Stimulated activated CD8-positive, alpha-beta memory T cell treated with anti-CD3 and anti-CD28 coated beads, Interleukin-12 subunit alpha, Interleukin-12 subunit beta, amount 100 ng/mL, for 24 hours (primary cell): ENCODE measurements around the gene SDCCAG8.

Experiments
- DNase-seq: peaks from one replicate; pipeline ENCODE4 v3.0.0-alpha.2; 2020; ENCODE audit errors: extremely low read depth

The SDCCAG8 gene

DNA sequence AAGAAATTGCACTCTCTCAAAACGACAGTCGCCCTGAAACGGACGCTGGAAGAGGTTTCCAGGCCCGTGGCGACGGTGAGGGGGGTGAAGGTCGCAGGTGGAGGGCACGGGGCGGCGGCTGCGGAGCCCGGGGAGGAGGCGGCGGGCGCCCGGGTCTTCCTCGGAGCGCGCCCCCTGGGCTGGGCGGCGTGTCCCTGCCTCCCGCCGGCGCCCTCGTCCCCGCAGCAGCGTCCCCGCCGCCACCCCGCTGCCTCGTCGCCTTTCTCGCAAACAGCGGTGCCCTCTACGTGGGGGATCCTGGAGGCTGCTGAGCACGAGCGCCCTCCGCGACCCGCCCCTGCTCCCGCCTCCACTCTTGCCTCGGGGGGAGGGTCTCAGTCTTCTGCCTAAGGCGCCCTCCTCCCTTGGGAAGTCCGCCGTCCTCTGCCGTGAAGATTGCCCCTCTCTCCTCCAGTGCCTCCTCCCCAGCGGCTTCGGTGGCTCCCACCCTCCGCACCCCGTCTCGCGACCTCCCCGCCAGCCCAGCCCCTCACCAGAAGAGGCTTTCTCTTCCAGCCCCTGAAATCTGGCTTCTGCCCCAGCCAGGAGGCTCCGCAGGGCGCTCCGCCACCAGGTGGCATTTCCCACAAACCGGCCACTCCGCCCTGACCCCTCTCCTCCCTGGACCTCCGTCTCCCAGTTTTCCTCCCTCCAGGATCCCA, 227.4 kb downstream of the SDCCAG8 start:
- DNase-seq = no peak

DNA sequence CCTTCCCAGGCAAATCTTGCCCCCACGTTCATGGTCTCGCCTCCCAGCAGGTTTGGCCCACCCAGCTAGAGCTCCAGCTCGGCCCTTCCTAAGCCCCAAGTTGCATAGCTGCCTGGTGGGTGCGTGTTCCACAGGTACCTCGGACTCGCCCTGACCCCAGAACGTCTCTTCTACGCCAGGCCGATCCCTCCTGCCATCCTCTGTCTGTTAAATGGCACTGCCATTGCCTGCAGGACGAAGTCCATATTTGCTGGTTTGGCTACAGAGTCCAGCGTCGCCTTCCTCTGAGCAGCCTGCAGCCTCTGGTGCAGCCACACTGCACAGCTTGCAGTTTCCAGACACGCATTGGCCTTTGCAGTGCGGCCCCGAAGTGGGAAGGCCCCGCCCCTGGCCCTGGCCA, 228.1 kb downstream of the SDCCAG8 start:
- DNase-seq = no peak

DNA sequence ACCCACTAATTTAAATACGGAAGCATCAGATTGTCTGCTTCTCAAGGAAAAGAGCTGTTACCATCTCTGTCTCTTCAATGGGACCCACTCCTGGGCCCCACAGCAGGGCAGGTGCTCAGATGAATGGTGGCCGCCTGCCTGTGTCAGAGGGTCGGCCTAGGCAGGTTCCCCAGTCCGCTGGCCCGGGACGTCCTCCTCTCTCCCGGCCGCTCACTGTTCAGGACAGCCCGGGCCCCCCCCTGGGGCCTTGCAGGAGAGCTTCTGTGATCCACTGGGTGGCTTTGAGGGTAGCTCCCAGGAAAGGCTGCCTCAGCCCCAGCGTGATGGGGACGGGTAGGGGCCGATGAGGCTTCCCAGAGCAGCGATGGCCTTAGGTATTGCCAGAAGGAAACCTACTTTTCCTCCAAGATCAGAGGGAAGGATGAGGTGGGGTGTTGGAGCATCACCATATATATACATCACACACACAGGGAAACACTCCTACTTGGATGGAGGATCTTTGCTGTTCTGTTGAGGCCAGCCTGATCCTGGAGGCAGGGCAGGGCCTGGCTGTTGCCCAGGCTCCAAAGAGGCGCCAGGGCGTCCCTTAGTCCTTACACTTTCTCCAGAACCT, 231.3 kb downstream of the SDCCAG8 start:
- DNase-seq = no peak

DNA sequence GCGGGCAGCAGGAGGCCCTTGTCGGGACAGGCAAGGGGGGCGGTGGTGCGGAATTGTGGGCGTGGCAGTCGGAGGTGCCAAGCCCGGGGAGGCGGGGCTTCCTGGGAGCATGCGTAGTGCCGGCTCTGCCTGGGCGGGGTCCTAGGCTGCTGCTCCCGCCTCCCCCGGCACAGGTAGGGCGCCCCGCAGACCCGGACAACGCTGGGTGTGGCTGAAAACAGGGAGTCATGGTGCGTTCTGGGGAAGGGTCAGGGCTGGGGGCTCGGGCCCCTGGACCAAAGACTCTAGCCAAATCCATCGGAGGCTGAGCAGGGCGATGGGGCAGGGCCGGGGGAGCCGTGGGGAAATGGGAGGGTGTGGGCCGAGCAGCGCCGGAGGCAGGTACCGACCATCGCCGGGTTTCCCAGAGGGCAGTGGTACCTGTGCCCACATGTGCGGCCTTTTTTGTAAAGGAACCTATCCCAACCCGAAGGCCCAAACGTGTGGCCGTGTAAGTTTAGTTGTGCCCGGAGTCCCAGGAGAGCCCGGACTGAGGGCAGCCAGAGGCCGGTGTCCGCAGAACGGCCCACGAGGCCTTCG, 231.9 kb downstream of the SDCCAG8 start:
- no peak for DNase-seq

DNA sequence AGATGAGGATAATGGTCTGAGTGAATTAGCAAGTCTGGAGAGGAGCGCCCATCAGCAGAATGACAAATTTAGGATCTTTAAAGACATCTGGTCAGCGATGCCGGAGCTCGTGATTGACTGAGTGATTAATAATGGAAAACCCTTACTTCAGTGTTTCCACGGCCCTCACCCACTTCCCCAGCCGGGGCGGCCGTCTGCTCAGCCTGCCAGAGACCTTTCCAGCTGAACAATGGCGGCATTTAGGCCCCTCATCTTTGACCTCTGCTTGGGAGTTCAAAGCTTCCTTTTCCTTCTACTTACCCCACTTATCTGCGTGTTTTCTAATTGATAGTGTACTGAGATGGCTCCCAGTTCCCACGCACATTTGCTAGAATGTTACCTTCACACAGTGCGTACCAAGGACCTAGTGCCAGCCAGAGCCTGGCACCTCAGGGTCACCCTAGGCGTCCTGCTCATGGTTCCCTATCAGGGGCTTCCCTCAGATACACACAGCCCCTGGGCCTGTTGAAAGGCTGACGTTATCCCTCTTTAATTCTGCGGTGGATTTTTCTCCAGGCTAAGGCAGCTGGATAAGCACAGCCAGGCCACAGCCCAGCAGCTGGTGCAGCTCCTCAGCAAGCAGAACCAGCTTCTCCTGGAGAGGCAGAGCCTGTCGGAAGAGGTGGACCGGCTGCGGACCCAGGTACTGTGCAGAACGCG, 232.8 kb downstream of the SDCCAG8 start:
- no peak for DNase-seq

DNA sequence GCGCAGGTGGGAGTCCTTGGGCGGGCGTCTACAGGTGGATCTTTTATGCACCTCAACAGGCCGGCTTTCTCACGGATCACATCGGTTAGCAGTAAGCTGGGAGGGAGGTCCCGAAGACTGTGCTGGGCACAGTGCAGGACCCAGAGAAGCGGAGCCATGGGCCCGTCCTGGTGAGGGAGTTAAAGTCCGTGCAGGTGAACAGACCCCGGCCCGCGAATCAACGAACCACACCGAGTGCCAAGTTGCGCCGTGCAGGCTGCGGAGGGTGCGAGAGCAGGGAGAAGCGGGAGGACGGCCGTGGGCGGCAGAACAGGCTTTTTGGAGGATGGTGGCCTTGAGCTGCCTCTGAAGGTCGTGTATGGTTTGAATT, 233.3 kb downstream of the SDCCAG8 start:
- no peak for DNase-seq

DNA sequence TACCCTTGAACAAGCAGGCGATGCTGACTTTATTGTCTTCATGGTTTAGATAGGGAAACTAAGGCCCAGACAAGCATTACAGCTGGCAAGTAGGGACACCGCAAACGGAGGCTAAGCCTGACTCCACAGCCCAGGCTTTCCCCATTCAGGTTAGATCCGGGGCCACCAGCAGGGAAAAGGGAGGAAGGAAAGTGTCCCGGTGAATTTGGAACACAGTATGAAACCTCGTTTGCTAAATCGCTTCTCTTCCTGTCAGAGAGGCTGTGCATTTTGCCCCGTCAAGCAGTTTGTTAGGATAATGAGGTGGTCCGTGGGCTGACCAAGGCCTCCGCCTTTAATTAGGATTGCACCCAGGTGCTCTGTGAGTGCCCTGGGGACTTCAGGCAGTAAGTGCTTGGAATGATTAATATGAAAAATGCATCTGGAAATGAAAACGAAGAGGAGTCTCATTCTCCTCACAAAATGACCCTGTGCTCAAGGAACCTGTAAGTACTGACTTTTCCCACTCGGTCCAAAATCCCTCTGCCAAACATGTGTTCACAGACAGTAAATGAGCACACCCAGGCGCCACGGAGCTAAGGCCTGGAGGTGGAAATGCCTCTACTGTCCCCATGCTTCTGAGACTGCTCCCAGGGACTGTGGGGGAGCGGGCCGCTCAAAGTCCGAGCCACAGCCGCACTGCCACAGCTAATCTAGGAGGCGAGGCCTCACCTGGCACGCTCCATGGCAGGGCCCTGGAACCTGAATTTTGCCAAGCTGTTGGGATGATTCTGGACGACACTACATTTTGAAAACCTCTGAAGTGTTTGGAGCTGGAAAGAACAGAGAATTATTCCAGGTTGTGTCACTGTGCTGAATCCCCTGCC, 234.1 kb downstream of the SDCCAG8 start:
- DNase-seq = no peak

DNA sequence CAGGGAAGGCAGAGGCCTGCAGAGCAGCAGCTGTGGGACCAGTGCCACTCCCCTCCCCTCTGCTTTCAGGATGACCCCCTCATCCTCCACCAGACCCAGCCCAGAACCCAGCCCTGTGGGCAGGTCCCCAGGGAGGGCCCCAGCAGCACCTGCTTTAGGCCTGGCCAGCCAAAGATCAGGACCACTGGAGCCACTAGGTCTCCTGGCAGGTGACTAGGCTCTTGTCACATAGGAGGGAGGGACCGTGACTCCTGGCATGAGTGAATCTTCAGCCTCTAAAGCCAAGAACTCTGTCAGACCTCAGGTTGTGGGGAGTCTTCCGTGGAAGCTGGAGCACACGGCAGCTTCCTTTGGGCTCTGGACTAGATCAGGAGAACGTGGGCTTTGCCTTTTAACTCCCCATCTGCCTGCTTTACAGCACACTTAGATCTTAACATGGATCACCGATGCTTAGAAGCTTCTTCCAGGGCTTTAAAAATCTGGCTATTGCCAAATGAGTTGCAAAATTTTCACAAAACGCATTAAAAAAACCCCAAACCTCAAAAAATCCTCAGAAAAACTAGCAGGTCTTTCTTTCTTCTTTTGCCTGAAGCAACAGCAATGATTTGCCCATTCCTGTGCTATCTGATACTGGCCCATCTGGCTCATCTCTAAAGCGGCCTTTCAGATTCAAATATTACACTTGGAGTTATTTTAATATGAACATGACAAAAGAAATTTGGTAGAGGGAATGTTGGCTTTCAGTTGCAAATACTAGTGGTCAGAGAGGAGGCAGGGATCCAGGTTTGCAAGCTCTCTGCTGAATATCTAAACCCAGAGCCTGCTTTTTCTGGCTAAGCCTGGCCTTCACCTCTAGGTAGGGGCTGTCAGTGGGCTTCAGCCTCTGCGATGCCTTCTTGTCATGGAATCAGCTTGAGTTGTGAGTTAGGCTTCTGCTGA, 235.2 kb downstream of the SDCCAG8 start:
- no peak for DNase-seq

DNA sequence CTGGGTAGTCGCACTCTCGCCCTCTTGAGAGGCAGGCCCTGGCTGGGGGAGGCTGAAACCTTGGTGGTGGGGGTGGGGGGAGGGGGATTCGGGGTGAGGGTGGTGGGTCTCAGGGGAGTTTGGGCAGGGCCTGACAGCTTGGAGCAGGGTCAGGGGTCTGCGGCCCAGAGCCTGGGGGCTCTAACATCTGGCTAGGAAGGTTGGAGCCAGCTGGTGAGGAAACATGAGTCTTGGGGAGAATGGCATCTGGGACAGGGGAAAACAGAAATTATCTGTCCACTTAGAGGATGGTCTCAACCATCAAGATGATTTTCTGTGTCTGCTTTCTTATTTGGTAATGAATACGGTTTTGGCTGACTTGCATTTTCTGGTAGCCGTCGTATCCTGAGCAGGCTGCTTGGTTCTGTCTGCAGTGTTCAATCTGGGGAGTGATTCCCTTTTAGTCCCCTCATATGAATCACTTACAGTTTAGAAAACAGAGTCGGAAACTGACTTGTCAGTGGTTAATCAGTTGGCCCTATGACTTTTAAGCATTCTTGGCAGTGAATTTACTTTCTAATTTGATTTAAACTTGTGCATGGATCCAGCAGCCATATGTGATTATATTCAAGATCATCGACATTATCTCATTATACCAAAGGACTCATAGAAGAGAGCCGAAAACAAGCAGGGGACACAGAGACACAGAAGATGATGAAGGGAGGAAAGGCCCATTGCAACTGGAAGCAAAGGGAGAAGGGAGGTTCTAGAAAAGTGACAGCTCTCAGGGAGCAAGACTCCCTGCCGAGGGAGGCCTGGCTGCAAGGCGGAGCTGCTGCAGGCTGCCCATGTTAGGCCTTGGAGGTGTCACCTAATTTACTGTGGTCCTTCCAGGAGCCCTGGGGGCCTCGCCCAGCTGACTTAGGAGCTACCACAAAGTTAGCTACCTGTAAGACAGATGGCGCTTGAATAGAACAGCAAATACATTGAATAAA, 237.6 kb downstream of the SDCCAG8 start:
- DNase-seq = no peak

DNA sequence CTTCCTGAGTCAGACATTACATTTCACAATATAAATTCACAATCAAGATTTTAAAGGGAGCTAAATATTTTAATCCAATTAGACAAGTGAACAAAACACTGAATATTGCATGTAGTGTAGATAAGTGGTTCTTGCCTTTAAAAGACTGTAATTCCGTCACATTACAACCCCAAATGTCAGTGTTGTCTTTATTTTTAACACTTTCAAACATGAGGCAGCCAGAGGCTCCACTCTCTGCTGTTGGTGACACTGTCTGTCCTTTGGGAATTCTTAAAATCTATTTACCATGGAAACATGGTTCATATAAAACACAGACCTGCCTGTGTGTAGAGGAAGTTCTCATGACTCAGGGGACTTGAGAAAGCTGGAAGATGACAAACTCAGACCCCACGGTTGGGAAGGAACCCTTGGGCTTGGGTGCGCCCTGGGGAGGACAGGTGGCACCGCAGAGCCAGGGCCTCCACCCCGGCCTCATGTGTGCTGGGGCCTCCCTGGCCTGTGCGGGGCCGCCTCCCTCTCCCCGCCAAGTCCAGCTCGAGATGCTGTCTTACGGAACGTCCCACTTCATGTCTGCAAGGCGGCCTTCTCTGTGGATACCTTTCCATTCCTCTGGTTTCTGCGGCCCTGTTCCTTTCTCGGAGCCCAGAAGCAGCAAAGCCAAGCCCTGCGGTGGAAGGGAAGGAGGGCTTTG, 239.0 kb downstream of the SDCCAG8 start:
- DNase-seq = no peak

DNA sequence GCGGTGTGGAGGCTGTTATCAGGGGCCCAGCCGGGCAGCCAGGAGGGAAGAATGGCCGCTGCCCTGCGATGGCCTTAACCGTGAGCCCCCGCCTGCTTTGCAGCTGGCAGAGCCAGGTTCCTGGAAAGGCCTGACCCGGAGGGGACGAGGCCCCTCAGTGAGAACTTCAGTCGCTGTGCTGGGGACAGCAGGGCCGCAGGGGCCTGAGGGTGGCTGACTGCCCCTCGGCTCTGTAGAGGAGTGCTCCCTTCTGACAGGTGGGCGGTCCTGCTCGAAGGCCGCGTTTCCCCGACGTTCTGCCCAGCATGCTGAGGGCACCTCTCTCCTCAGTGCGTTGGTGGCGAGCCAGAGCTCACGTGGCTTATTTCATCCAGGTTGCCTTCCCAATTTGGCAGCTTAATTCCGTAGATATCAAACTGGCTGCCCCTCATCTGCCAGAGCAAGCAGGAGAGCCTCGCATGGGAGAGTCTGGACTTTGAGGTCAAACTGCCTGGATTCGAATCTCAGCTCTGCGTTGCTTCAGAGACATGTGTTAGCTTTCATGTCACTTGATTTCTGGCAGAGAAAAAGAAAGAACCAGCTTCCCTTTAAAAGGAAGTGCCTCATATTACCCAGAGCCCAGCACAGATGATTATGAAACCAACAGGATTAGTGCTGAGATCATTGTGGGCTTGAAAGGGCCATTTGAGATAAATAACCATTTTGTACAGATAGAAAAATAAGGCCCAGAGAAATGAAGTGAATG, 239.8 kb downstream of the SDCCAG8 start:
- no peak for DNase-seq

DNA sequence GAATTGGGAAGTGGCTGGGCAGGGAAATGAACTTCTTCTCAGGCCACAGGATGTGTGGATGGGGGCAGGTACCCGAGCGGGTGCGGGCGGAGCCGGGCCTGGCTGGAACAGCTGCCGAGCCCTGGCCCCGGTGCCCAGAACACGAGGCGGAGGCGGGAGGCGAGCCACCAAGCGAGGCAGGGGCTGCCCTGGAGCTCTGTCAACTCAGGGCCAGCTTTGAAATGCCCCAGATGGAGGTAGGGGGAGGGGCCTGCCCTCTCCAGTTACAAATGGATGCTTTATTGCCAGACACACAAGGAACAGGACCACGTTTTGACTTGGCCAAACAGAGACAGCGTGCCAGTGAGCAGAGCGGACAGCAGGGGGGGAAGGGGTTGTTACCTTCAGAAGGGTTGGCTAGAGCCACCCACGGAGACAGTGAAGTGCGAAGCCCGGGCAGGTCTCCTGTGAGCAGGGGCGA, 240.4 kb downstream of the SDCCAG8 start:
- DNase-seq = no peak

DNA sequence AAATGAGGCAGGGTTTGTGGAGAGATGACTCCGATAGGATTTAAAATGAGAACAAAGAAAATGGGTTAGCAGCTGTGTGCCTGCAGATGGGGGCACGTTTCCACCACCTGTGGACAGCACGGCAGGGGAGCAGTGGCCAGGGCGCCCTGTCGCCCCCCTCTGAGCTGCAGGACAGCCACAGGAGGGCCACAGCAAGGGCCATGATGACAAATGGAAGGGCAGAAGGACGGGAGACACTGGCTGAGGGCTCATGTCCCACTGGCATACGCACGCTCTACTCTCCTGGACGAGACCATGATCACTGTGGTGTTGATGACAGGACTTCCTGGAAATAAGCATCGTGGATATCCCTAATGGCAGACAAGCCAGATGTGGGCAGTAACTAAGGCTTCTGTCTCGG, 241.0 kb downstream of the SDCCAG8 start:
- no peak for DNase-seq

DNA sequence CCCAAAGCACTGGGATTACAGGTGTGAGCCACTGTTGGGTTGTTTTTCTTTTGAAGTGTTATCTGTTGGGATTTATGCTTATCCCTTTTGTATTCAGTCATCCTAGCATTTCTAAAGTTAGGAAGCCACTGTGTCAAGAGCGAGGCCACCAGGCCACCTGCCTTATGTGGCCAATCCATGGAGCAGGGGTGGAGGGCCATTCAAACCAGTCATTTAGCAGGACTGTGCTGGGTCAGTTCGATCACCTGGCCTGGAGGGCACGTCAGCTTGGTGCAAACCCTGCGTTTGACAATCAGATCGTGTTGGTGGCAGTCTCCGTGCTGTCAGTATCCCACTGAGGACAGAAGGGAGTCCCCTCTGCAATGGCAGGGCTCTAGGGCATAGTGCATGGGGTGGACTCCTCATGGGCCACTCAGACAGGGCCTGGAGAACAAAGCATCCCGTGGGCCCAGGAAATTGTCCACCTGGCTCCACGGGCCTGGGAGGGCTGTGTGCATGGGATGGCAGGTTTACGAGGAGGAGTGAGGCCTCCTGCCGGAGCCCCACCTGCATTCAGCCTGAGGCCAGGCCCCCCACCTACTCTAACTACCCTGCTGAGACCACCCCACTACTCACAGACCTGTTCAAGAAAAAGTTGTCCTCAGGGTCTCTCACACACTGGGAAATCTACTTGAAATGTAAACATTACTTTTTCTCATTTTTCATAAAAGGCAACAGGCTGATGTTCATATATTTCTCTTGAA, 242.3 kb downstream of the SDCCAG8 start:
- DNase-seq = no peak

DNA sequence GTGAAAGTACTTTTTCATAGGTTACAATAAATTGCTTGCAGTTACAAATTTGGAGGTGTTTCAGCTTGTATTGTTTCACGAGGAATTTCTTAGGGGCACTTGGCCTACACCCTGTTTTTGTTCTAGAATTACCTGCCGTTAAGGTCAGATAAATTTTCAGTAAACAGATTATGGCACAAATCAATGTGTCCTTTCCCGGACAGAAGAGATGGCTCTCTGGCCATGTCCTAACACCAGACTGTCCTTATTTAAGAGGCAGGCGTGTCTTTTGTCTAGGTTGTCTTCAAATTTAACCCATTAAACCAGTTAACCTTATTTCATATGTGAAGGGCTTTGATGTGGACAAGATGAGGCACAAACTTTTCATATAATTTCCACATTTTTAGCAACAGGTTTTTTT, 243.4 kb downstream of the SDCCAG8 start:
- DNase-seq = no peak

DNA sequence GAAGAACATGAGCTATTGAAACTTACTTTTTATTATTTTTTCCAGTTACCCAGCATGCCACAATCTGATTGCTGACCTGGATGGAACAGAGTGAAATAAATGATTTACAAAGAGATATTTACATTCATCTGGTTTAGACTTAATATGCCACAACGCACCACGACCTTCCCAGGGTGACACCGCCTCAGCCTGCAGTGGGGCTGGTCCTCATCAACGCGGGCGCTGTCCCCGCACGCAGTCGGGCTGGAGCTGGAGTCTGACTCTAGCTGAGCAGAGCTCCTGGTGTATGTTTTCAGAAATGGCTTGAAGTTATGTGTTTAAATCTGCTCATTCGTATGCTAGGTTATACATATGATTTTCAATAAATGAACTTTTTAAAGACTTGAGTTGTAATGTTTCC, 243.9 kb downstream of the SDCCAG8 start:
- no peak for DNase-seq

DNA sequence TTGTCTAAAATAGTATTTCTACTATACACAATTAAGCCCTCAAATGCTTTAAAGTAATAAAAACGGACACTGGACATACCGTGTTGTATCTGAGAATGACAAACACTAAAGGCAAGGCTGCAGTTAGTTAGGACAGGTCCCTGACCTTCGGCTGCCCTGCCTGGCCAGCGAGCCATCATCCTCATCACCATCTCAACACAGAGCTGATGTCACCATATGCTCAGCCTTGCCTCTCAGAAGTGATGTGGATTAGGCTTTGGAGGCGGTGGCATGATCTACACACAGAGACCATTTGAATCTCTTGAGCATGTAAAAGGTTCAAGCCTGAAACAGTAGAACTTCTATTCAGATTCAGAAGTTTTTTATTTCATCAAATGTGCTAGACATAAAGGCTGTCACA, 244.7 kb downstream of the SDCCAG8 start:
- DNase-seq = no peak
